CD4-positive, alpha-beta T cell treated with Interleukin-2 at 100 ng/mL for 4 hours (primary cell): ENCODE data around the gene CD37.
"Not testable (repeated sequence)": the region's sequence is repeated elsewhere in the genome, so short reads cannot be mapped to it uniquely, and the experiment has no call there.

ENCODE experiments used
- DNase-seq: peaks from one replicate; pipeline ENCODE4 v3.0.0-alpha.2; 2020; ENCODE audit warnings: low spot score

Gene CD37

DNA sequence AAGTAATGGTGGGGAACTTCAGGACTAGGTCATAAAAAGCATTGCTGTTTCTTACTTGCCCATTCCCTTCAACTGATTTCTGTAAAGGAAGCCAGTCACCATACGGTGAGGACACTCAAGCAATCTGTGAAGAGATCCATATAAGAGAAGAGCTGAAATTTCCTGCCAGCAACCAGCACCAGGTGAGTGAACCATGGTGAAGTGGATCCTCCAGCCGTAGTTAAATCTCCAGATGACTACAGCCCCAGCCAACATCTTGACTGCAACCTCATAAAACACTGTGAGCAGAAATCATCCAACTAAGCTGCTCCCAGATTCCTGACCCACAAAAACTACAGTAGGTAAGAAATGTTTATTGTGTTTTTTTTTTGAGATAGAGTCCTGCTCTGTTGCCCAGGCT is 6.5 kb upstream of the CD37 start:
- no peak for DNase-seq

DNA sequence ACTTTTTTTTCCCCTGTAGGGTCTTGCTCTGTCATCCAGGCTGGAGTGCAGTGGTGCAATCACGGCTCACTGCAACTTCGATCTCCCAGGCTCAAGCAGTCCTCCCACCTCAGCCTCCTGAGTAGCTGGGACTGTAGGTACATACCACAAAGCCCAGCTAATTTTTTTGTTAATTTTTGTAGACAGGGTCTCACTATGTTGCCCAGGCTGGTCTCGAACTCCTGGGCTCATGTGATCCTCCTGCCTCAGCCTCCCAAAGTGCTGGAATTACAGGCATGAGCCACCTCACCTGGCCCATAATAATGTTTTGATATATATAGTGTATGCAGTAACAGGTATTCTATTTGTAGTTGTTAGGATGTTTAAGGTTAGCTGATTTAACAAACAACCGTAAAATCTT is 4.0 kb upstream of the CD37 start:
- not testable (repeated sequence) for DNase-seq

- DNase-seq: peak; percentile 79
Measured at GRCh38 chr19:49331616-49332055, 3.6 kb upstream of the CD37 start.

GRCh38 chr19:49332691-49333417 is 2.4 kb upstream of the CD37 start:
- DNase-seq: not testable (repeated sequence)

GRCh38 chr19:49333418-49333805 is 1.8 kb upstream of the CD37 start:
- no peak for DNase-seq

GRCh38 chr19:49333811-49334288 is 1.4 kb upstream of the CD37 start:
- DNase-seq: peak; percentile 70

GRCh38 chr19:49335784-49336481 is 727 bp downstream of the CD37 start:
- peak; percentile 43 for DNase-seq

- no peak for DNase-seq
Measured at GRCh38 chr19:49336482-49337266, 1.5 kb downstream of the CD37 start.

DNA sequence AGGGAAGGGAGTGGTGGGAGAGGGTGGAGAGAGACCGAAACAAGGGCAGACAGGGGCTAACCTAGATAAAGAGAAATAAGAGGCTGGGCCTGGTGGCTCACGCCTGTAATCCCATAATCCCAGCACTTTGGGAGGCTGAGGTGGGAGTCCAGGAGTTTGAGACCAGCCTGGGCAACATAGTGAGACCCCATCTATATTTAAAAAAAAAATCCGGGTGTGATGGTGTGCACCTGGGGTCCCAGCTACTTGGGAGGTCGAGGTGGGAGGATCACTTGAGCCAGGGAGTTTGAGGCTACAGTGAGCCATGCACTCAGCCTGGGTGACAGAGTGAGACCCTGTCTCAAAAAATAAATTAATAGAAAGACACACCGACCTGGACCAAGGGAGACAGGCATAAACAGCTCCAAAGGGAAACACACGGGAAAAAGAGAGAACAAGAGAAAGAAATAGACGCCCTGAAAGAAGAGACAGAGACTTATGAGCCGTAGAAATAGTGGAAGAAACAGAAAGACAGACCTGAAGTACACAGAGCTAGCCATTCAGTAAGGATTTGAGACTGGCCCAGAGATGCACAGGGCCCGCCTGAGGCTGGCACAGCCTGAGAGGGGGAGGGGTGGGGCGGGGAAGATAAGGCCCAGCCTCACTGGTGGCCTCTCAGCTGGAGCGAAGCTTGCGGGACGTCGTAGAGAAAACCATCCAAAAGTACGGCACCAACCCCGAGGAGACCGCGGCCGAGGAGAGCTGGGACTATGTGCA is 2.2 kb downstream of the CD37 start:
- no peak for DNase-seq

GRCh38 chr19:49338023-49338677 is 2.9 kb downstream of the CD37 start:
- DNase-seq: no peak

GRCh38 chr19:49338691-49339300 is 3.6 kb downstream of the CD37 start:
- no peak for DNase-seq

- no peak for DNase-seq
Measured at GRCh38 chr19:49339301-49340068, 4.3 kb downstream of the CD37 start.

DNA sequence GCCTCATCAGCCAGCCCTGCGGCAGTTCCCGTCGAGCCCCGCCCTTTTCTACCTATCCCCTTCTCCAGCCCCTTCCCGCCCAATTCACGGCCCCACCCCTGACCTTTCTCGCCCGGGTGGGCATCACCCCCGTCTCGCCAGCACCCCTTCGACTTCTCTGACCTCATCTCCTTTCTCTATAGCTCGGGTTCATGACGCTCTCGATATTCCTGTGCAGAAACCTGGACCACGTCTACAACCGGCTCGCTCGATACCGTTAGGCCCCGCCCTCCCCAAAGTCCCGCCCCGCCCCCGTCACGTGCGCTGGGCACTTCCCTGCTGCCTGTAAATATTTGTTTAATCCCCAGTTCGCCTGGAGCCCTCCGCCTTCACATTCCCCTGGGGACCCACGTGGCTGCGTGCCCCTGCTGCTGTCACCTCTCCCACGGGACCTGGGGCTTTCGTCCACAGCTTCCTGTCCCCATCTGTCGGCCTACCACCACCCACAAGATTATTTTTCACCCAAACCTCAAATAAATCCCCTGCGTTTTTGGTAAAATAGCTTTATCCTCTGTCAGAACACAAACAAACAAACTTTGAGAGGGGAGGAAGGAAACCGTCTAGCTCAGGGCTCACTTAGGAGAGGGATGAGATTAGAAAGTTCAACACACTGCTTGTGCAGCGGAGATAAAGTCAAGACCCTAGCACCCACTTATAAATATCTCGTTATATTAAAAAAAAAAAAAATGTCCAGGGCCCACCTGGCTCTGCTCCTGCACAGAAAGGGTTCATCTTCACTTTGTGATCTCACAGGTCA is 5.1 kb downstream of the CD37 start:
- DNase-seq: no peak

GRCh38 chr19:49340865-49341718 is 5.9 kb downstream of the CD37 start:
- DNase-seq: no peak

GRCh38 chr19:49342291-49342721 is 7.1 kb downstream of the CD37 start:
- DNase-seq: no peak

DNA sequence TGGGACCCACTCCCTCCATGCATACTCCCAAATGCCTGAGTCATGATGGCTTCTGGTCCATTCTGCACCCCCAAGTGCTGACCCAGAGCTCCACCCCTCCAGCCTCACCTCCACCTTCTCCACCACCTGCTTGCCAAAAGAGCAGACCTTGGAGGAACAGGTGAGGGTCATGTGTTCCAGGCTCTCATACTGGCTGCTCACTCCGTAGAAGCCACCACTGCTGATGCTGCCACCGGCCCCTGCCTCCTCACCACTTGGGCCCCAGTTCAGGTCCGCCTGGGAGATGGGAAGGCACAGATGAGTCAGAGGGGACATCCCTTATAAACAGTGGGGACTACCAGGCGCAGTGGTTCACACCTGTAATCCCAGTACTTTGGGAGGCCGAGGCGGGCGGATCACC is 7.9 kb downstream of the CD37 start:
- DNase-seq: no peak

DNA sequence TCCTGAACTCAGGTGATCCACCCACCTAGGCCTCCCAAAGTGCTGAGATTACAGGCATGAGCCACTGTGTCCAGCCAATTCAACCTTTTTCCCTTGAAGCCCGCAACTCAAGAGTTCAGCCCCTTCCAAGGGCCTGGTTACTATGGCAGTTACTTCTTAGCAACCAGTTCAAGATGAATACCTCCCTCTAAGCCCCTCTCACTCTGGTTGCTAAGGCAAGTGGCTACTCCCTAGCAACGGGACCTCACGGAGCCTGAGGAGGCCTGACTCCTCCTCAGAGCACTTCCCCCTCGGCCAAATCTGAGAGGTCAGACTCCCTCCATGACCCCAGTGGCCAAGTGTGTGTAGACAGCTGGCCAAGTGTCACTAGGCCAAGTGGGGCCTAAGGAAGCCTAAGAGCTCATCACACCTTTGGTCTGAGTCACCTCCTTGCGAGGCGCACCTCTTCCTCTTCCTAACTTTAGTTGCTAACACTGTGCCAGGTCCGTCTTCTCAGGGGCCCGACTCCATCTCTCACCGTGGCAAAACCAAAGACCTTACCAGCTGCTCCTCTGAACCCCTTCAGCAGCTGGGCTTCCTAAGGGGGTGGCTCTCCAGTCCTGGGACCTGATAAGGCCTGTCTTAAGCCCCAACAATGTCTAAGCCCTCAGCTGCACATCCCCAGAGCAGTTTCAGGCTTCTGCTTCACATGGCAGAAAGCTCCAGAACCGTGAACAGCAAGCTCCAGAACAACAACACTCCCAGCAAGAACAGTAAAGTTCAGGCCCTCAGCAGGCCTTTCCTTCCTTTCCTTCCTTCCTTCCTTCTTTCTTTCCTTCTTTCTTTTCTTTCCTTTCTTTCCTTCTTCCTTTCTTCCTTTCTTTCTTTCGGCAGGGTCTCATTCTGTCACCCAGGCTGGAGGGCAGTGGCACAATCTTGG is 9.6 kb downstream of the CD37 start:
- no peak for DNase-seq
